H1 (cell line): ENCODE results near the gene TTBK2. TPM values are rescaled to one million over a fixed set of nuclear protein-coding genes. Genes with fewer than 3 reads are reported as not detected.

Experiments
- CBX8 ChIP-seq: fragments of 300-800, 300-1000 bp; sonication (generic); IDR thresholded peaks from 2 replicates; pipeline ENCODE4 v1.7.1; 2016; ENCODE audit warnings: low read depth, low read length, borderline replicate concordance
- CHD1 ChIP-seq: IDR thresholded peaks from 2 replicates; pipeline ENCODE4 v1.6.1; 2012; ENCODE audit warnings: low read depth, low read length, improper control_type of control experiment
- HDAC2 ChIP-seq, 2 experiments: fragments of 300-600 bp in 1 of 2; sonication (generic) in 1 of 2; IDR thresholded peaks; 2 replicates each; pipeline ENCODE4 v1.6.1; 2011 to 2012; ENCODE audit warnings: low read depth in 2 of 2, low read length in 2 of 2, mild to moderate bottlenecking in 2 of 2, moderate library complexity in 2 of 2, borderline replicate concordance in 1 of 2, inconsistent platforms in 1 of 2
- TEAD4 ChIP-seq: IDR thresholded peaks from 2 replicates; pipeline ENCODE4 v1.6.1; 2012; ENCODE audit warnings: low read depth, low read length, inconsistent platforms, mixed read lengths
- polyA plus RNA-seq, 7 experiments: library from polyadenylated mRNA; depleted of rRNA in 3 of 7; stranded (reverse) in 5 of 7; unstranded in 2 of 7; fragments of >200 nt in 5 of 7; fragments of 200-250 nt in 2 of 7; gene quantifications; 1 replicate in 5 of 7; 2 replicates in 1 of 7; 4 replicates in 1 of 7; pipeline versions ENCODE4 v1.2.1 to v1.2.3, GENCODE V29; 2011 to 2013; ENCODE audit warnings: missing spikeins in 2 of 7, mixed read lengths in 2 of 7
- total RNA-seq: library from RNA; stranded (reverse); fragmentation: NEBNext Ultra II Directional; extraction: Animal tissue kit (Norgen Biotek cat#: 25700); gene quantifications from 2 replicates; pipeline ENCODE4 v1.2.1, GENCODE V29; 2021
- TF ChIP-seq, protein P1 (sequence below): fragments of 300-600 bp; sonication (generic); IDR thresholded peaks from 2 replicates; pipeline ENCODE4 v1.7.1; 2012; ENCODE audit warnings: low read length, moderate library complexity, mild to moderate bottlenecking, inconsistent platforms; ENCODE audit not compliant: insufficient replicate concordance
- TF ChIP-seq, protein P2 (sequence below): IDR thresholded peaks from 2 replicates; pipeline ENCODE4 v1.6.1; 2011; ENCODE audit warnings: low read length, improper control_type of control experiment

Gene TTBK2
- total and polyA plus RNA-seq, 2 of the 8 experiments (the other 6 are each of a cell fraction or from before 2014, with no cell fraction given), result 2.7 to 18.2 TPM

GRCh38 chr15:42741710-42742109 lies 178.9 kb downstream of the TTBK2 start (continued):
- TF ChIP-seq, protein P1, sequence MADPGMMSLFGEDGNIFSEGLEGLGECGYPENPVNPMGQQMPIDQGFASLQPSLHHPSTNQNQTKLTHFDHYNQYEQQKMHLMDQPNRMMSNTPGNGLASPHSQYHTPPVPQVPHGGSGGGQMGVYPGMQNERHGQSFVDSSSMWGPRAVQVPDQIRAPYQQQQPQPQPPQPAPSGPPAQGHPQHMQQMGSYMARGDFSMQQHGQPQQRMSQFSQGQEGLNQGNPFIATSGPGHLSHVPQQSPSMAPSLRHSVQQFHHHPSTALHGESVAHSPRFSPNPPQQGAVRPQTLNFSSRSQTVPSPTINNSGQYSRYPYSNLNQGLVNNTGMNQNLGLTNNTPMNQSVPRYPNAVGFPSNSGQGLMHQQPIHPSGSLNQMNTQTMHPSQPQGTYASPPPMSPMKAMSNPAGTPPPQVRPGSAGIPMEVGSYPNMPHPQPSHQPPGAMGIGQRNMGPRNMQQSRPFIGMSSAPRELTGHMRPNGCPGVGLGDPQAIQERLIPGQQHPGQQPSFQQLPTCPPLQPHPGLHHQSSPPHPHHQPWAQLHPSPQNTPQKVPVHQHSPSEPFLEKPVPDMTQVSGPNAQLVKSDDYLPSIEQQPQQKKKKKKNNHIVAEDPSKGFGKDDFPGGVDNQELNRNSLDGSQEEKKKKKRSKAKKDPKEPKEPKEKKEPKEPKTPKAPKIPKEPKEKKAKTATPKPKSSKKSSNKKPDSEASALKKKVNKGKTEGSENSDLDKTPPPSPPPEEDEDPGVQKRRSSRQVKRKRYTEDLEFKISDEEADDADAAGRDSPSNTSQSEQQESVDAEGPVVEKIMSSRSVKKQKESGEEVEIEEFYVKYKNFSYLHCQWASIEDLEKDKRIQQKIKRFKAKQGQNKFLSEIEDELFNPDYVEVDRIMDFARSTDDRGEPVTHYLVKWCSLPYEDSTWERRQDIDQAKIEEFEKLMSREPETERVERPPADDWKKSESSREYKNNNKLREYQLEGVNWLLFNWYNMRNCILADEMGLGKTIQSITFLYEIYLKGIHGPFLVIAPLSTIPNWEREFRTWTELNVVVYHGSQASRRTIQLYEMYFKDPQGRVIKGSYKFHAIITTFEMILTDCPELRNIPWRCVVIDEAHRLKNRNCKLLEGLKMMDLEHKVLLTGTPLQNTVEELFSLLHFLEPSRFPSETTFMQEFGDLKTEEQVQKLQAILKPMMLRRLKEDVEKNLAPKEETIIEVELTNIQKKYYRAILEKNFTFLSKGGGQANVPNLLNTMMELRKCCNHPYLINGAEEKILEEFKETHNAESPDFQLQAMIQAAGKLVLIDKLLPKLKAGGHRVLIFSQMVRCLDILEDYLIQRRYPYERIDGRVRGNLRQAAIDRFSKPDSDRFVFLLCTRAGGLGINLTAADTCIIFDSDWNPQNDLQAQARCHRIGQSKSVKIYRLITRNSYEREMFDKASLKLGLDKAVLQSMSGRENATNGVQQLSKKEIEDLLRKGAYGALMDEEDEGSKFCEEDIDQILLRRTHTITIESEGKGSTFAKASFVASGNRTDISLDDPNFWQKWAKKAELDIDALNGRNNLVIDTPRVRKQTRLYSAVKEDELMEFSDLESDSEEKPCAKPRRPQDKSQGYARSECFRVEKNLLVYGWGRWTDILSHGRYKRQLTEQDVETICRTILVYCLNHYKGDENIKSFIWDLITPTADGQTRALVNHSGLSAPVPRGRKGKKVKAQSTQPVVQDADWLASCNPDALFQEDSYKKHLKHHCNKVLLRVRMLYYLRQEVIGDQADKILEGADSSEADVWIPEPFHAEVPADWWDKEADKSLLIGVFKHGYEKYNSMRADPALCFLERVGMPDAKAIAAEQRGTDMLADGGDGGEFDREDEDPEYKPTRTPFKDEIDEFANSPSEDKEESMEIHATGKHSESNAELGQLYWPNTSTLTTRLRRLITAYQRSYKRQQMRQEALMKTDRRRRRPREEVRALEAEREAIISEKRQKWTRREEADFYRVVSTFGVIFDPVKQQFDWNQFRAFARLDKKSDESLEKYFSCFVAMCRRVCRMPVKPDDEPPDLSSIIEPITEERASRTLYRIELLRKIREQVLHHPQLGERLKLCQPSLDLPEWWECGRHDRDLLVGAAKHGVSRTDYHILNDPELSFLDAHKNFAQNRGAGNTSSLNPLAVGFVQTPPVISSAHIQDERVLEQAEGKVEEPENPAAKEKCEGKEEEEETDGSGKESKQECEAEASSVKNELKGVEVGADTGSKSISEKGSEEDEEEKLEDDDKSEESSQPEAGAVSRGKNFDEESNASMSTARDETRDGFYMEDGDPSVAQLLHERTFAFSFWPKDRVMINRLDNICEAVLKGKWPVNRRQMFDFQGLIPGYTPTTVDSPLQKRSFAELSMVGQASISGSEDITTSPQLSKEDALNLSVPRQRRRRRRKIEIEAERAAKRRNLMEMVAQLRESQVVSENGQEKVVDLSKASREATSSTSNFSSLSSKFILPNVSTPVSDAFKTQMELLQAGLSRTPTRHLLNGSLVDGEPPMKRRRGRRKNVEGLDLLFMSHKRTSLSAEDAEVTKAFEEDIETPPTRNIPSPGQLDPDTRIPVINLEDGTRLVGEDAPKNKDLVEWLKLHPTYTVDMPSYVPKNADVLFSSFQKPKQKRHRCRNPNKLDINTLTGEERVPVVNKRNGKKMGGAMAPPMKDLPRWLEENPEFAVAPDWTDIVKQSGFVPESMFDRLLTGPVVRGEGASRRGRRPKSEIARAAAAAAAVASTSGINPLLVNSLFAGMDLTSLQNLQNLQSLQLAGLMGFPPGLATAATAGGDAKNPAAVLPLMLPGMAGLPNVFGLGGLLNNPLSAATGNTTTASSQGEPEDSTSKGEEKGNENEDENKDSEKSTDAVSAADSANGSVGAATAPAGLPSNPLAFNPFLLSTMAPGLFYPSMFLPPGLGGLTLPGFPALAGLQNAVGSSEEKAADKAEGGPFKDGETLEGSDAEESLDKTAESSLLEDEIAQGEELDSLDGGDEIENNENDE, result no peak
- TF ChIP-seq CHD1, result no peak
- no peak for TF ChIP-seq TEAD4
- TF ChIP-seq, protein P2, sequence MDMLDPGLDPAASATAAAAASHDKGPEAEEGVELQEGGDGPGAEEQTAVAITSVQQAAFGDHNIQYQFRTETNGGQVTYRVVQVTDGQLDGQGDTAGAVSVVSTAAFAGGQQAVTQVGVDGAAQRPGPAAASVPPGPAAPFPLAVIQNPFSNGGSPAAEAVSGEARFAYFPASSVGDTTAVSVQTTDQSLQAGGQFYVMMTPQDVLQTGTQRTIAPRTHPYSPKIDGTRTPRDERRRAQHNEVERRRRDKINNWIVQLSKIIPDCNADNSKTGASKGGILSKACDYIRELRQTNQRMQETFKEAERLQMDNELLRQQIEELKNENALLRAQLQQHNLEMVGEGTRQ, result no peak
- TF ChIP-seq CBX8, result no peak
- no peak for TF ChIP-seq HDAC2 (IDR thresholded peaks at IDR 0.05; ENCODE audit: borderline replicate concordance in 1 of 2, low read depth in 2 of 2, low read length in 2 of 2)
- TF ChIP-seq, all 59 proteins: peak for 0
